GM21367 (cell line): ENCODE results near the gene NLK.
"Not testable (repeated sequence)": the region's sequence is repeated elsewhere in the genome, so short reads cannot be mapped to it uniquely, and the experiment has no call there.

Source experiments
- ATAC-seq: cut with Tn5 transposase; IDR thresholded peaks from one replicate; pipeline ENCODE4 v1.9.1; 2021; ENCODE audit not compliant: unreplicated experiment

NLK gene

GRCh38 chr17:28188841-28189263 is 146.4 kb downstream of the NLK start:
- ATAC-seq = no peak

- no peak for ATAC-seq
These were observed 147.2 kb downstream of the NLK start for GRCh38 chr17:28189667-28190066.

GRCh38 chr17:28191018-28191417 is 148.5 kb downstream of the NLK start:
- no peak for ATAC-seq

- no peak for ATAC-seq
These were observed 150.8 kb downstream of the NLK start for GRCh38 chr17:28193241-28193640.

GRCh38 chr17:28194382-28194781 is 151.9 kb downstream of the NLK start:
- ATAC-seq = no peak

GRCh38 chr17:28196636-28197035 is 154.2 kb downstream of the NLK start:
- no peak for ATAC-seq

- ATAC-seq = no peak
These were observed 156.6 kb downstream of the NLK start for GRCh38 chr17:28199115-28199514.

- no peak for ATAC-seq
These were observed 157.3 kb downstream of the NLK start for GRCh38 chr17:28199728-28200127.

GRCh38 chr17:28201315-28201714 is 158.8 kb downstream of the NLK start:
- no peak for ATAC-seq

- ATAC-seq = no peak
These were observed 161.8 kb downstream of the NLK start for GRCh38 chr17:28204244-28204643.

GRCh38 chr17:28204751-28205150 is 162.3 kb downstream of the NLK start:
- no peak for ATAC-seq

- no peak for ATAC-seq
These were observed 163.8 kb downstream of the NLK start for GRCh38 chr17:28206292-28206691.

- ATAC-seq = no peak
These were observed 169.3 kb downstream of the NLK start for GRCh38 chr17:28211811-28212210.

- ATAC-seq = not testable (repeated sequence)
These were observed 171.1 kb downstream of the NLK start for GRCh38 chr17:28213578-28213977.

- ATAC-seq = no peak
These were observed 173.6 kb downstream of the NLK start for GRCh38 chr17:28216052-28216451.

- ATAC-seq = no peak
These were observed 174.1 kb downstream of the NLK start for GRCh38 chr17:28216528-28216927.

GRCh38 chr17:28219771-28220170 is 177.3 kb downstream of the NLK start:
- ATAC-seq = no peak

GRCh38 chr17:28221751-28222414 is 179.4 kb downstream of the NLK start:
- ATAC-seq = no peak

GRCh38 chr17:28225271-28225670 is 182.8 kb downstream of the NLK start:
- no peak for ATAC-seq

- ATAC-seq = no peak
These were observed 183.4 kb downstream of the NLK start for GRCh38 chr17:28225867-28226266.

- no peak for ATAC-seq
These were observed 184.3 kb downstream of the NLK start for GRCh38 chr17:28226563-28227315.

GRCh38 chr17:28227316-28228108 is 185.0 kb downstream of the NLK start:
- no peak for ATAC-seq
